ENCODE data around the gene BTN2A1.
A peak's percentile ranks its signal among the peaks of the same experiment; 100 is the strongest.
"Not testable (repeated sequence)": the region's sequence is repeated elsewhere in the genome, so short reads cannot be mapped to it uniquely, and the experiment has no call there.

The BTN2A1 gene

GRCh38 chr6:26432627-26433201 is 25.0 kb upstream of the BTN2A1 start:
- DNase-seq (ENCODE audit: low read depth in 3 of 3), result no peak

GRCh38 chr6:26433680-26434079 is 24.1 kb upstream of the BTN2A1 start:
- DNase-seq (ENCODE audit: low read depth in 3 of 3), result not testable (repeated sequence)

- no peak for DNase-seq (ENCODE audit: low read depth in 3 of 3)
These were observed 21.7 kb upstream of the BTN2A1 start for GRCh38 chr6:26436018-26436417.

DNA sequence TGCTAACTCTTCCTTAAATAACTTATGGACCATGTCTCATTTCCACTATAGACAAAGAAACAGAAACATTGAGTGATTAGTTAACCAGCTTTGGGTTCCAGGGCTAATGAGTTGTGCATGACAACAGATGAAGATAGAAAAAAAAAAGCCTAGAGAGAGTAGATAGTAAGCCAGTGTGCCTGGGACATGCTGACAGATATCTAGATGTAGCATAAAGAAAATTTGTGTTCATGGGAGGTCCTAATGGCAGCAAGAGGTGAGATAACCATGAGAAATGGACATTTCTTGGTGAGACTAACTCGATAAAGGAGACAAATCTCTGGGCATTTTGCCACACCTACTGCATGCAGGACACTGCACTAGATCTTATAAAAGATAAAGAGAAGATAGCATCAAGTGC is 20.2 kb upstream of the BTN2A1 start:
- DNase-seq (ENCODE audit: low read depth in 3 of 3), result no peak

DNA sequence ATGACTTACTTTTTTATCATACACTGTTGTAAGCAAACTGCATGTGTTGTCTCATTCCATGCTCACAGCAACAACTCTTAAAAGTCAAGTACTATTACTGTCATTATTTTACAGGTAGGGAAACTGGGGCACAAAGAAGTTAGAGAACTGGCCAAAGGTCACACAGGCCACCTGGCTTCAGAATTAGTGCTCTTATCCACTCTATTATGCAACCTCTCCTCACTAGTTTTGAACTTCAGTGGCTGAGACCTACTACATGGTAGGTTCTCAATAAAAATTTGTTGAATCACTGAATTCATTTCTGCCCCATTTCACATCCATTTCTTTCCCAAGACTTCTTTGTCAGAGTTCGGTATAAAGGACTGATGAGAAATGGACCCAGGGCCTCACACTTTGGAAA is 19.8 kb upstream of the BTN2A1 start:
- DNase-seq (ENCODE audit: low read depth in 3 of 3), result no peak

- DNase-seq (ENCODE audit: low read depth in 3 of 3), result no peak
These were observed 18.3 kb upstream of the BTN2A1 start for GRCh38 chr6:26439151-26440125.

GRCh38 chr6:26440977-26441358 is 16.8 kb upstream of the BTN2A1 start:
- no peak for DNase-seq (ENCODE audit: low read depth in 3 of 3)

DNA sequence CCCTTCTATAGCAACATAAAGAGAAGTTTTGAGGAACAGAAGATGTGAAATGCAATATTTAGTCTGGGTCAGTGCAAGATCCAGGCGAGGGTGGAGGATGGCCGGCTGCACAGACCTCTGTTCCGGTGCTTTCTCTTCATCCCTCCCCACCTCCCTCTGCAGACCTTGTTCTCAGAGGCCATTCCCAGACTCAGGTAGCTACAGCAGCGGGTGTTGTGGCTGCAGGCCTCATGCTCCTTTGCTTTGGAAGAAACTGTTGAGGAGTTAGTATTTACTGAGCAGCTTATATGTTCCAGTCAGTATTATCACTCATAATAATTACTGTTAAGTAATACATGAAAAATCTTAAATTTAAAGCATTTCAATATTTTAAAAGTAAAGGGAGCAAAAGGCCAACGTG is 15.8 kb upstream of the BTN2A1 start:
- no peak for DNase-seq (ENCODE audit: low read depth in 3 of 3)

DNA sequence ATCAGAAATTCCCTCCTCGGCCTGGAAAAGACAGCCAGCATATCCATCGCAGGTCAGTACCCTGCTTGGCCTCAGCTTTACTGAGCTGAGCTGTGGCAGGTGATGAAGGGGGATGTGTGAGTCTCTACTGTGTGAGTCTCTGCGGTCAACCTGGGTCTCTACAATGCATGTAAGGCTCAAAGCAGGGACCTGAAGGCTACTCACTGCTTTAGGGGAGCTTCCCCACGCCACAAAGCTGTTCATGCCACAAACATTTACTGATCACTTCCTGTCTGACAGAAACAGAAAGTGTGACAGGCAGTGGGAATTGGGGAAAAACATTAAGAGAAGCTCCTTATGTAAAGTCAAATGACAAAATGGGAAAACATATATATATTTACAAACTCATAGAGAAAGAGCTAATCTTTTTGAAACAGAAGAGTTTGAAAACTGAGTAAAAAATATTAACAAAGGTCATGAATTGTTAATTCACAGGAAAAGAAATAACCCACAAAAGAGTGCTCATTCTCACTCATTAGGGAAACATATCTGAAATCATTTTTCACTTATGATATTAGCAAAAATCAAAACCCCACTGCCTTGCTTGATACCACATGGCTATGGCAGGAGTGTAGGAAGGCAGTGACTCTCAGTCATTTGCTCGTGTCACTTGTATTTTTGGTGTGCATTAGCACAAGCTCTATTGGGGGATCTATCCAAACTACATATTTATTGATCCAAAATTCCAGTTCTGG is 11.7 kb upstream of the BTN2A1 start:
- peak in 1 of 3 donors; percentile 38 for DNase-seq (ENCODE audit: low read depth in 3 of 3)

DNA sequence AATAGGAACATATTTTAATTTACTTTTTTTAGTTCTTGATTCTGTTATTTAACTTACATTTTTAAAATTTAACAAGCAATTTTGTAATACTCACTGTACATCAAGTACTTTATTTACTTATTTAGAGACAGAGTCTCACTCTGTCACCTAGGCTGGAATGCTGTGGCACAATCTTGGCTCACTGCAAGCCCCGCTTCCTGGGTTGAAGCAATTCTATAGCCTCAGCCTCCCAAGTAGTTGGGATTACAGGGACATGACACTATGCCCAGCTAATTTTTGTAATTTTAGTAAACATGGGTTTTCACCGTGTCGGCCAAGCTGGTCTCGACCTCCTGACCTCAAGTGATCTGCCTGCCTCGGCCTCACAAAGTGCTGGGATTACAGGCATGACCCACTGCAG is 10.5 kb upstream of the BTN2A1 start:
- no peak for DNase-seq (ENCODE audit: low read depth in 3 of 3)

DNA sequence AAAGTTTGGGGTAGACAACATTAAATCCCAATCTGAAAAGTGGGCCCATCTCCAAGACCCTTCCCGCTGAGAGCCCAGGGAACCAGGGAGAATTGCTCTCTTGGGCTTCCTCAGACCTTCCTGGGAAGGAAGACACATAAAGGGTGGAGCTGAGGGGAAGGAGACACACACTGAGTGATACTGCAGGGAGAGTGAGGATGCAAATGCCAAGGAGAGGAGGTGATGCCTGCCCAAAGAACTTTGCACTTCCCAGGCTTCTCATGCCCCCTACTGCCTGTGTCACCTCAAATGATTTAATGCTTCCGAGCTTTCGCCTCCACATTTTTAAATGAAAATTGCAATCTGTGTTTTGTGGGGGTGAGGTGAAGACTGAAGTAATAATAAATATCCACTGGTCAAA is 7.5 kb upstream of the BTN2A1 start:
- no peak for DNase-seq (ENCODE audit: low read depth in 3 of 3)

GRCh38 chr6:26452631-26453235 is 5.0 kb upstream of the BTN2A1 start:
- no peak for DNase-seq (ENCODE audit: low read depth in 3 of 3)

GRCh38 chr6:26454631-26455030 is 3.1 kb upstream of the BTN2A1 start:
- DNase-seq (ENCODE audit: low read depth in 3 of 3), result no peak

GRCh38 chr6:26455357-26455970 is 2.3 kb upstream of the BTN2A1 start:
- DNase-seq (ENCODE audit: low read depth in 3 of 3), result no peak

GRCh38 chr6:26457264-26457805 is 420 bp upstream of the BTN2A1 start:
- DNase-seq (ENCODE audit: low read depth in 3 of 3), result no peak

DNA sequence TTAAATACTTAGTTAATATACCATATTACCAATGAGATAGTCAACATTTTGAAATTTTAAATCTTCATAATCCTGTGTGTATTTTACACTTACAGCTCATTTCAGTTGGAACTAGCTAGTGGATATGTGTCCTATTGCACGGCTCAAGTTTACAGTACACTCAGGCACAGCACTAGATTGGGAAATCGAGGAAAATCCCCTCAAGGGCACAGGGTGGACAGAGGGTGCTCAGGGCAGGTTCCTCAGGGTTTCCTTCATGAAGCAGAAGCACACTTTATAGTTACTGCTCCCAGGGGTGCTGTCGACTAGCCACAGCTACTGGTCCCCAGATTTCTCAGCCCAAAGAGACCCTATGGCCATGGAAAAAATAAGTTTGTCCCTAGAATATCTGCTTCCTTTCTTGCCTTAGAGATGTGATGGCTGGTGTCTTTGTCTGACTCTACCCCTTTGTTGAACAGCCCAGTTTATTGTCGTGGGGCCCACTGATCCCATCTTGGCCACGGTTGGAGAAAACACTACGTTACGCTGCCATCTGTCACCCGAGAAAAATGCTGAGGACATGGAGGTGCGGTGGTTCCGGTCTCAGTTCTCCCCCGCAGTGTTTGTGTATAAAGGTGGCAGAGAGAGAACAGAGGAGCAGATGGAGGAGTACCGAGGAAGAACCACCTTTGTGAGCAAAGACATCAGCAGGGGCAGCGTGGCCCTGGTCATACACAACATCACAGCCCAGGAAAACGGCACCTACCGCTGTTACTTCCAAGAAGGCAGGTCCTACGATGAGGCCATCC is 1.5 kb downstream of the BTN2A1 start:
- no peak for DNase-seq (ENCODE audit: low read depth in 3 of 3)

DNA sequence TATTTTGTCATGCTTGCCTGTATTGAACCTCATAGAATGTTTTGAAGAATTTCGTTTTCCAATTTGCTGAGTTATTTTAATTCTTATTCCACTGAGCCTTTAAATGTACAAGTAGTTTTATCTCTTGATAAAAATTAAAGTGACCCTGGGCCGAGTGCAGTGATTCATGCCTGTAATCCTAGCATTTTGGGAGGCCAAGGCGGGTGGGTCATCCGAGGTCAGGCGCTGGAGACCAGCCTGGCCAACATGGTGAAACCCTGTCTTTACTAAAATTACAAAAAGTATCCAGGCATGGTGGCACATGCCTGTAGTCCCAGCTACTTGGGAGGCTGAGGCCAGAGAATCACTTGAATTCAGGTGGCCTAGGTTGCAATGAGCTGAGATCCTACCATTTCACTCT is 3.6 kb downstream of the BTN2A1 start:
- DNase-seq (ENCODE audit: low read depth in 3 of 3), result not testable (repeated sequence)

DNA sequence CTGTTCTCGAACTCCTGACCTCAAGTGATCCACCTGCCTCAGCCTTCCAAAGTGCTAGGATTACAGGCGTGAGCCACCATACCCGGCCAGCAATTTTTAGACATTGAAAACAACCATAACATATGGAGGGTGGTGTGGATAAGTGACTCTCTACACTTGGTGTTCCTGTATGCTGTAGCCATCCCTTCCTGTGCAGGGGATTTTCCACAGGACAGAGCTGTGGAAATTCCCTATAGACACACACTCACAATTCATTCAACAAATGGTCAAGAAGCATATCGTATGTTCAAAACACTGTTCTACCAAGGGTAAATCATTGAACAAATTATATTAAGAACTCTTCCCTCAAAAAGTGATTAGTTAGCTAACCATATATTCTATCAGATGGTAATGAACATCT is 6.3 kb downstream of the BTN2A1 start:
- no peak for DNase-seq (ENCODE audit: low read depth in 3 of 3)

GRCh38 chr6:26464416-26465131 is 6.8 kb downstream of the BTN2A1 start:
- no peak for DNase-seq (ENCODE audit: low read depth in 3 of 3)

GRCh38 chr6:26465776-26466175 is 8.0 kb downstream of the BTN2A1 start:
- no peak for DNase-seq (ENCODE audit: low read depth in 3 of 3)
